IMR-90 (cell line): ENCODE measurements around the gene HRH1. TPM values are rescaled to one million over a fixed set of nuclear protein-coding genes. Genes with fewer than 3 reads are reported as not detected.

Source experiments
- ATAC-seq: fragments of 200-7000 bp; cut with Tn5 transposase; 2 replicates; pipeline ENCODE4 v1.9.1; 2020; ENCODE audit warnings: low read depth, mild to moderate bottlenecking, moderate library complexity
- BruUV-seq: library from RNA; stranded (reverse); fragments of 400-500 nt; replicated peaks from 2 replicates; lab custom pipeline; 2021; lab: Mats Ljungman, UMichigan
- CTCF ChIA-PET: fragments of 300-600 bp; formaldehyde crosslinking; extraction: SDS; loops from one replicate; lab custom pipeline; 2021; ENCODE audit warnings: antibody characterized with exemption; lab: Yijun Ruan, JAX
- POLR2A ChIA-PET: fragments of 300-600 bp; sonication (Branson Sonifier 250); formaldehyde crosslinking; loops from one replicate; lab custom pipeline; 2022; ENCODE audit warnings: antibody characterized with exemption; ENCODE audit not compliant: unreplicated experiment; lab: Charles Lee
- DNase-seq: peaks from one replicate; pipeline ENCODE4 v3.0.0; 2013
- H2AFZ ChIP-seq: replicated peaks from 2 replicates; pipeline ENCODE3; 2013; ENCODE audit warnings: low read length, mild to moderate bottlenecking; ENCODE audit not compliant: poor library complexity
- H2AK5ac ChIP-seq: 2 replicates; pipeline ENCODE4 v1.6.1; 2013; ENCODE audit warnings: low read depth, low read length, inconsistent platforms
- H2AK9ac ChIP-seq: replicated peaks from 2 replicates; pipeline ENCODE3; 2013; ENCODE audit warnings: mild to moderate bottlenecking, low read depth, low read length, moderate library complexity; ENCODE audit not compliant: poor library complexity
- H2BK120ac ChIP-seq: 2 replicates; pipeline ENCODE4 v1.6.1; 2013; ENCODE audit warnings: low read depth, low read length, inconsistent platforms
- H2BK15ac ChIP-seq: 3 replicates; pipeline ENCODE4 v1.6.1; 2013; ENCODE audit warnings: low read depth, low read length, inconsistent platforms
- H2BK20ac ChIP-seq: 2 replicates; pipeline ENCODE4 v1.6.1; 2013; ENCODE audit warnings: low read depth, mild to moderate bottlenecking, inconsistent platforms, low read length, moderate library complexity
- H2BK5ac ChIP-seq: 2 replicates; pipeline ENCODE4 v1.6.1; 2013; ENCODE audit warnings: mild to moderate bottlenecking, low read depth, low read length, inconsistent platforms; ENCODE audit not compliant: poor library complexity, severe bottlenecking
- H3K14ac ChIP-seq: replicated peaks from 2 replicates; pipeline ENCODE4 v1.6.1; 2013; ENCODE audit warnings: low read depth, low read length, inconsistent platforms
- H3K18ac ChIP-seq: 2 replicates; pipeline ENCODE4 v1.6.1; 2013; ENCODE audit warnings: low read depth, low read length, control low read depth
- H3K23ac ChIP-seq: 2 replicates; pipeline ENCODE4 v1.6.1; 2013; ENCODE audit warnings: low read depth, low read length, inconsistent platforms
- H3K27ac ChIP-seq: 2 replicates; pipeline ENCODE4 v1.5.1; 2013; ENCODE audit warnings: mild to moderate bottlenecking, control low read depth, low read length; ENCODE audit not compliant: insufficient read depth
- H3K27me3 ChIP-seq: 2 replicates; pipeline ENCODE4 v1.6.1; 2013; ENCODE audit warnings: low read length; ENCODE audit not compliant: control insufficient read depth, insufficient read depth
- H3K36me3 ChIP-seq: 2 replicates; pipeline ENCODE4 v1.6.1; 2013; ENCODE audit warnings: low read length, mixed read lengths; ENCODE audit not compliant: control insufficient read depth, insufficient read depth
- H3K4ac ChIP-seq: 2 replicates; pipeline ENCODE4 v1.6.1; 2013; ENCODE audit warnings: low read depth, low read length, inconsistent platforms
- H3K4me1 ChIP-seq: 2 replicates; pipeline ENCODE4 v1.6.1; 2013; ENCODE audit warnings: low read length, mixed read lengths; ENCODE audit not compliant: control insufficient read depth, insufficient read depth
- H3K4me2 ChIP-seq: 2 replicates; pipeline ENCODE4 v1.6.1; 2013; ENCODE audit warnings: low read depth, mild to moderate bottlenecking, control low read depth, low read length, moderate library complexity
- H3K4me3 ChIP-seq: 2 replicates; pipeline ENCODE4 v1.5.1; 2013; ENCODE audit warnings: low read depth, mild to moderate bottlenecking, control low read depth, low read length, moderate library complexity; ENCODE audit not compliant: insufficient read depth
- H3K56ac ChIP-seq: 2 replicates; pipeline ENCODE4 v1.6.1; 2013; ENCODE audit warnings: low read length, inconsistent platforms; ENCODE audit not compliant: insufficient read depth; ENCODE audit errors: extremely low read depth
- H3K79me1 ChIP-seq, 2 experiments: 2 replicates each; pipeline ENCODE4 v1.6.1; 2013; ENCODE audit warnings: low read length in 2 of 2, inconsistent platforms in 1 of 2, low read depth in 1 of 2
- H3K9ac ChIP-seq: 2 replicates; pipeline ENCODE4 v1.6.1; 2013; ENCODE audit warnings: low read depth, low read length, control low read depth
- H3K9me1 ChIP-seq: 2 replicates; pipeline ENCODE4 v1.6.1; 2013; ENCODE audit warnings: low read length, inconsistent platforms; ENCODE audit not compliant: insufficient read depth
- H3K9me3 ChIP-seq: 2 replicates; pipeline ENCODE4 v1.6.1; 2013; ENCODE audit warnings: low read length; ENCODE audit not compliant: control insufficient read depth, insufficient read depth
- H4K20me1 ChIP-seq: 2 replicates; pipeline ENCODE4 v1.6.1; 2013; ENCODE audit warnings: low read length, inconsistent platforms; ENCODE audit not compliant: insufficient read depth
- H4K5ac ChIP-seq: 2 replicates; pipeline ENCODE4 v1.6.1; 2013; ENCODE audit warnings: mild to moderate bottlenecking, low read depth, low read length, control low read depth
- H4K8ac ChIP-seq, 2 experiments: 2 replicates each; pipeline ENCODE4 v1.6.1; 2013; ENCODE audit warnings: low read depth in 2 of 2, low read length in 2 of 2, control low read depth in 1 of 2, inconsistent platforms in 1 of 2
- H4K91ac ChIP-seq: 2 replicates; pipeline ENCODE4 v1.6.1; 2013; ENCODE audit warnings: low read depth, low read length, inconsistent platforms; ENCODE audit not compliant: insufficient read depth
- BHLHE40 ChIP-seq: fragments of 150-350 bp; IDR thresholded peaks from 2 replicates; pipeline ENCODE4 v1.6.1; 2016; ENCODE audit warnings: mild to moderate bottlenecking, low read depth, low read length
- CEBPB ChIP-seq: IDR thresholded peaks from 2 replicates; pipeline ENCODE4 v1.6.1; 2012; ENCODE audit warnings: low read depth, low read length, improper control_type of control experiment
- CHD1 ChIP-seq: IDR thresholded peaks from 2 replicates; pipeline ENCODE4 v1.6.1; 2012; ENCODE audit warnings: low read depth, low read length, improper control_type of control experiment
- CTCF ChIP-seq: conservative IDR thresholded peaks from 2 replicates; pipeline ENCODE4 v1.5.1; 2012; ENCODE audit warnings: mild to moderate bottlenecking, low read depth, low read length, improper control_type of control experiment
- ELK1 ChIP-seq: fragments of 150-350 bp; IDR thresholded peaks from 2 replicates; pipeline ENCODE4 v1.6.1; 2016; ENCODE audit warnings: low read depth, mild to moderate bottlenecking, low read length, moderate library complexity, borderline replicate concordance
- FOS ChIP-seq: fragments of 150-350 bp; IDR thresholded peaks from 2 replicates; pipeline ENCODE4 v1.6.1; 2016; ENCODE audit warnings: low read depth, low read length
- MXI1 ChIP-seq: IDR thresholded peaks from 2 replicates; pipeline ENCODE4 v1.6.1; 2012; ENCODE audit warnings: low read depth, mild to moderate bottlenecking, low read length, moderate library complexity, borderline replicate concordance
- RAD21 ChIP-seq: IDR thresholded peaks from 2 replicates; pipeline ENCODE4 v1.6.1; 2012; ENCODE audit warnings: low read length, improper control_type of control experiment
- RCOR1 ChIP-seq: IDR thresholded peaks from 2 replicates; pipeline ENCODE4 v1.6.1; 2012; ENCODE audit warnings: mild to moderate bottlenecking, low read length, improper control_type of control experiment; ENCODE audit not compliant: insufficient replicate concordance
- RFX5 ChIP-seq: IDR thresholded peaks from 2 replicates; pipeline ENCODE4 v1.8.0; 2012; ENCODE audit warnings: low read depth, mild to moderate bottlenecking, low read length, moderate library complexity
- SMC3 ChIP-seq: fragments of 150-350 bp; IDR thresholded peaks from 2 replicates; pipeline ENCODE4 v1.6.1; 2016; ENCODE audit warnings: low read depth, mild to moderate bottlenecking, antibody characterized with exemption, low read length, moderate library complexity
- WGBS, 2 experiments: methylation state at CpG; one replicate each; pipeline versions ENCODE4 v1.1.5 to v1.1.7; 2013; ENCODE audit warnings: missing lambda C conversion rate in 2 of 2; ENCODE audit not compliant: insufficient read length in 1 of 2; ENCODE audit errors: extremely low coverage in 2 of 2; 5-methylcytosine and 5-hydroxymethylcytosine counted together
- dilution Hi-C: fragments of 300-500 bp; cut with HindIII; formaldehyde crosslinking; loops from one replicate; pipeline ENCODE4 v1.14.3; 2018; ENCODE audit warnings: low sequenced_read_pairs; ENCODE audit not compliant: unreplicated experiment
- in situ Hi-C: fragments of 300-500 bp; cut with MboI; formaldehyde crosslinking; loops from 3 replicates; pipeline ENCODE4 v1.14.3; 2019; ENCODE audit warnings: low sequenced_read_pairs, inconsistent platforms, mixed read lengths
- intact Hi-C: fragments of 100-400 bp; cut with micrococcal nuclease; formaldehyde crosslinking; loops from 2 replicates; pipeline ENCODE4 v1.10.0; 2022
- polyA plus RNA-seq, 3 experiments: library from polyadenylated mRNA; depleted of rRNA; stranded (reverse); fragments of >200 nt; gene quantifications; 2 replicates each; pipeline ENCODE4 v1.2.3, GENCODE V29; 2012; ENCODE audit warnings: low replicate concordance in 1 of 3
- total RNA-seq: library from RNA; depleted of rRNA; stranded (reverse); fragments of >200 nt; gene quantifications from 2 replicates; pipeline ENCODE4 v1.2.3, GENCODE V29; 2012
- TF ChIP-seq, protein P1 (sequence below): fragments of 150-350 bp; IDR thresholded peaks from 2 replicates; pipeline ENCODE4 v1.6.1; 2017; ENCODE audit warnings: mild to moderate bottlenecking, antibody characterized with exemption, low read length, low read depth

The HRH1 gene
- total and polyA plus RNA-seq, 2 of the 4 experiments (the other 2 are of a cell fraction): 7.6 to 16.1 TPM

GRCh38 chr3:11126653-11127052, 27.6 kb upstream of the HRH1 start:
- H2AK9ac ChIP-seq: no peak overlapping the region
- no peak for TF ChIP-seq BHLHE40
- no peak for TF ChIP-seq FOS
- TF ChIP-seq CEBPB: no peak
- TF ChIP-seq CTCF: no peak
- no peak for TF ChIP-seq CHD1
- no peak for TF ChIP-seq ELK1
- TF ChIP-seq, protein P1, sequence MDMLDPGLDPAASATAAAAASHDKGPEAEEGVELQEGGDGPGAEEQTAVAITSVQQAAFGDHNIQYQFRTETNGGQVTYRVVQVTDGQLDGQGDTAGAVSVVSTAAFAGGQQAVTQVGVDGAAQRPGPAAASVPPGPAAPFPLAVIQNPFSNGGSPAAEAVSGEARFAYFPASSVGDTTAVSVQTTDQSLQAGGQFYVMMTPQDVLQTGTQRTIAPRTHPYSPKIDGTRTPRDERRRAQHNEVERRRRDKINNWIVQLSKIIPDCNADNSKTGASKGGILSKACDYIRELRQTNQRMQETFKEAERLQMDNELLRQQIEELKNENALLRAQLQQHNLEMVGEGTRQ: no peak
- no peak for TF ChIP-seq SMC3
- no peak for TF ChIP-seq RAD21
- no peak for TF ChIP-seq RFX5
- no peak for TF ChIP-seq MXI1
- no peak for TF ChIP-seq RCOR1
- H2BK5ac ChIP-seq: no peak overlapping the region
- 77% methylated on average over 4 of the region's 10 CpGs; no CpG with 5 or more reads in 1 of the 2 experiments for WGBS, 2 experiments
- BruUV-seq: no TSS peak
- H3K9me1 ChIP-seq: no peaks in the 10 kb centered on the region
- H3K18ac ChIP-seq: no peak overlapping the region
- H2BK120ac ChIP-seq: no peak overlapping the region
- no peak overlapping the region for H2BK20ac ChIP-seq
- intact Hi-C loops: no loop called here
- POLR2A ChIA-PET: no interaction called here
- no peak overlapping the region for H2AFZ ChIP-seq
- H4K5ac ChIP-seq: no peak overlapping the region
- H3K36me3 ChIP-seq: no peaks in the 10 kb centered on the region
- H3K27me3 ChIP-seq: peaks cover 16% of the 10 kb centered on the region
- DNase-seq (no peak), ATAC-seq (no peak)
- CTCF ChIA-PET: no interaction called here
- H3K56ac ChIP-seq: no peak overlapping the region
- H3K9me3 ChIP-seq: peaks cover 5% of the 10 kb centered on the region
- no peak overlapping the region for H3K4me3 ChIP-seq
- no peak overlapping the region for H2AK5ac ChIP-seq
- H3K23ac ChIP-seq: no peak overlapping the region
- H3K4me2 ChIP-seq: no peak overlapping the region
- H4K20me1 ChIP-seq: no peaks in the 10 kb centered on the region
- no peak overlapping the region for H3K4ac ChIP-seq
- dilution Hi-C loops: no loop called here
- H3K9ac ChIP-seq: no peak overlapping the region
- H3K14ac ChIP-seq: no peak overlapping the region
- in situ Hi-C loops: no loop called here
- H4K8ac ChIP-seq: no peak overlapping the region
- no peak overlapping the region for H4K91ac ChIP-seq
- H2BK15ac ChIP-seq: no peak overlapping the region
- no peak overlapping the region for H3K27ac ChIP-seq
- no peaks in the 10 kb centered on the region for H3K79me1 ChIP-seq
- no peaks in the 10 kb centered on the region for H3K4me1 ChIP-seq
